Measurements from ENCODE around the gene KLHDC3.

KLHDC3 gene

GRCh38 chr6:43059168-43060033 lies 45.4 kb downstream of the KLHDC3 start, which contains the start of the genes KLC4 and MRPL2:
KLC4 (plus strand) TSS chr6:43059631; CDS start chr6:43061336, 1,705 bp downstream.
MRPL2 (minus strand) TSS chr6:43059434; CDS start chr6:43059381, 53 bp downstream.
- TF ChIP-seq CTCF (IDR thresholded peaks at IDR 0.05; ENCODE audit: extremely low read depth, insufficient read depth, missing control alignments), result no peak
- in situ Hi-C loops (cut with MboI; ENCODE audit: low pct_unique_long_range_greater_than_20kb, low sequenced_read_pairs, unreplicated experiment), result no loop called here
- peak; percentile 99 for DNase-seq (ENCODE audit: low spot score)

DNA sequence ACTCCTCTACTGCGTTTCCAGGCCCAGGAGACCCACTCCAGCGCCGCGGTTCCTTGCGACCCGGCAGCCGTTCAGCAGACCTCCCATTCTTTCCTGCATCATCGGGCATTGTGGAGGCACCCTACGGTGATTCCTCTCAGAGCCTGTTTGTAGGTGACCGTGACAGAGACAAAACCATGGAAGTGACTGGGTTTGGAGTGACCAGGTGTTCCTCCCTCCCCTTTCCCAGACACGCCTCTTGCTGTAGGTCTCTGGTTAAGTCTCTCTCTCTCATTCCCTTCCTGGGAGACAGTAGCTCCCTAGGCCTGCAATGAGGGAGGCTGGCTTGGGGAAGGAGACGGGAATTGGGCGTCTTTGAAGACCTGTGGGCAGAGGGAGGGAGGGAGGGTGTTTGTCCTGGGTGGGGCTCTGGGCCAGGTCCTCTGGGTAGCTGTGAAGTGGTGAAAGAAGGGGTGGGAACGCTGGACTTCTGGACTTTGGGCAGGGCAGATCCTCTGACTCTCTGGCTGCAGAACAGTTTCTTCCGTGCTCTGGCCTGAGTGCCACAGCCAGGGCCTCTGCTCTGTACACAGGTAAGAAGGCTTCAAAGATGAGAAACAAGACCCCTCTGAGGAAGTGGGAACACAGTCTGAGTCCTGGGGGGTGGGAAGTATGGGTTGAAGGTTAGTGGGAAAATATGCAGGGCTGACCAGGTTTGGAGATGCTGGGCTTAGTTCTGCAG lies 46.1 kb downstream of the KLHDC3 start:
- in situ Hi-C loops (cut with MboI; ENCODE audit: low pct_unique_long_range_greater_than_20kb, low sequenced_read_pairs, unreplicated experiment), result no loop called here
- no peak for DNase-seq (ENCODE audit: low spot score)

DNA sequence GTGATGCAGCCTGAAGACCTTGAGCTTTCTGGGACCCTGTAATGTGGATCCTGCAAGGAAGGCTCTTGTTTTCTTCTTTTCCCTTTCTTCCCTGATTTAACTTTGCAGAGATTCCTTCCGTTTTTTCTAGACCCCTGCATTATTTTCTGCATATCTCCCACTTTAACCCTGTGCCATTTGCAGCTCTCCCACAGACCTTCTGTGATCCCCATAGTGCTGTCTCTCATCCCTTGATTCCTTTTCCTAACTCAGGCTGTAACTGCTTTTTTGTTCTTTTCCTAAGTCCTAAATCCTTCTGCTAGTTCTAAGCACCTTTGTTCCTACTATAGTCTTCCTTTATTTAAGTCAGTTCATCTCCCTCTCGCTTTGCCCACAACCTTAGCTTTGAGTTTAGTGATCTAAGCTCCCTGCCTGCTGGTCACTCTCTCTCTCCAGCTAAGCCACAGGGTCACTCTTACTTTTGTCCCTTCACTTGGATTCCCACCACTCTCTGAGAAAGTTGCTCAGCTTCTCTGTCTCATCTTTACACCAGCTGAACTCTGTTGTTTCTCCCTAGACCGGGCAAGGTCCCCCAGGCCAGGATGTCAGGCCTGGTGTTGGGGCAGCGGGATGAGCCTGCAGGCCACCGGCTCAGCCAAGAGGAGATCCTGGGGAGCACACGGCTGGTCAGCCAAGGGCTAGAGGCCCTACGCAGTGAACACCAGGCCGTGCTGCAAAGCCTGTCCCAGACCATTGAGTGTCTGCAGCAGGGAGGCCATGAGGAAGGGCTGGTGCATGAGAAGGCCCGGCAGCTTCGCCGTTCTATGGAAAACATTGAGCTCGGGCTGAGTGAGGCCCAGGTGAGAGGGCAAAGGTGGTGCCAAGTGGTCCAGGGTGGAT lies 46.9 kb downstream of the KLHDC3 start:
- no peak for TF ChIP-seq CTCF (IDR thresholded peaks at IDR 0.05; ENCODE audit: extremely low read depth, insufficient read depth, missing control alignments)
- DNase-seq (ENCODE audit: low spot score), result no peak
- in situ Hi-C loops (cut with MboI; ENCODE audit: low pct_unique_long_range_greater_than_20kb, low sequenced_read_pairs, unreplicated experiment), result no loop called here

More for the DNA sequence above, 46.1 kb downstream of the KLHDC3 start:
- TF ChIP-seq CTCF (IDR thresholded peaks at IDR 0.05; ENCODE audit: extremely low read depth, insufficient read depth, missing control alignments), result no peak

GRCh38 chr6:43061861-43062260 lies 47.8 kb downstream of the KLHDC3 start:
- no peak for DNase-seq (ENCODE audit: low spot score)
- TF ChIP-seq CTCF (IDR thresholded peaks at IDR 0.05; ENCODE audit: extremely low read depth, insufficient read depth, missing control alignments), result no peak
- in situ Hi-C loops (cut with MboI; ENCODE audit: low pct_unique_long_range_greater_than_20kb, low sequenced_read_pairs, unreplicated experiment), result no loop called here

DNA sequence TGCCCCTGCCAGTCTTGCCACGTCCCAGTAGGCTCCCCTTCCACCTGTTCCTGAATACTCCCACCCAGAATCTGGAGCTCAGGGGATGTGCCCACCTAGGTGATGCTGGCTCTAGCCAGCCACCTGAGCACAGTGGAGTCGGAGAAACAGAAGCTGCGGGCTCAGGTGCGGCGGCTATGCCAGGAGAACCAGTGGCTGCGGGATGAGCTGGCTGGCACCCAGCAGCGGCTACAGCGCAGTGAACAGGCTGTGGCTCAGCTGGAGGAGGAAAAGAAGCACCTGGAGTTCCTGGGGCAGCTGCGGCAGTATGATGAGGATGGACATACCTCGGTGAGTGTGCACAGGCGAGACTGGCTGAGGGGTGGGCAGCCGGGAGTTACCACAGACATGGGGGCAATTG lies 48.8 kb downstream of the KLHDC3 start:
- in situ Hi-C loops (cut with MboI; ENCODE audit: low pct_unique_long_range_greater_than_20kb, low sequenced_read_pairs, unreplicated experiment), result no loop called here
- DNase-seq (ENCODE audit: low spot score), result no peak
- TF ChIP-seq CTCF (IDR thresholded peaks at IDR 0.05; ENCODE audit: extremely low read depth, insufficient read depth, missing control alignments), result no peak
